NCI-H2081 (cell line): Measurements from ENCODE around the gene JAKMIP1.
"Not testable (repeated sequence)": the region's sequence is repeated elsewhere in the genome, so short reads cannot be mapped to it uniquely, and the experiment has no call there.

Experiments used
- DNase-seq, 2 experiments: peaks; one replicate each; lab custom pipeline; 2025; lab: John Stamatoyannopoulos, UW

The JAKMIP1 gene

DNA sequence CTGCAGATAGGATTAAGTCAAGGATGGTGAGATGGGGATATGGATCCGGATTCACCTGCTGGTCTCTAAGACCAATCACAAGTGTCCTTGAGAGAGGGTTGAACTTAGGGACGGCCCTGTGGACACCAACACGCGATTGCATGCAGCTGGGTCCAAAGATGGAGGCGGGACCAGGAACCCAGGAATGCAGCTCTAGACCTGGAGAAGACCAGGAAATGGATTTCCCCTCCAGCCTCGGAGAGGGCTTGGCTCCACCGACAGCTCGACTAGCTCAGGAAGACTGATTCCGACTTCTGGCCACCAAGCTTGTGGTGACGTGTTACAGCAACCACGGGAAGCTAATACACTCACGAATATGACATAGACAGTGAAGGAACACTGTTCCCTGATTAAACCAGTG lies 186.8 kb downstream of the JAKMIP1 start:
- no peak for DNase-seq

DNA sequence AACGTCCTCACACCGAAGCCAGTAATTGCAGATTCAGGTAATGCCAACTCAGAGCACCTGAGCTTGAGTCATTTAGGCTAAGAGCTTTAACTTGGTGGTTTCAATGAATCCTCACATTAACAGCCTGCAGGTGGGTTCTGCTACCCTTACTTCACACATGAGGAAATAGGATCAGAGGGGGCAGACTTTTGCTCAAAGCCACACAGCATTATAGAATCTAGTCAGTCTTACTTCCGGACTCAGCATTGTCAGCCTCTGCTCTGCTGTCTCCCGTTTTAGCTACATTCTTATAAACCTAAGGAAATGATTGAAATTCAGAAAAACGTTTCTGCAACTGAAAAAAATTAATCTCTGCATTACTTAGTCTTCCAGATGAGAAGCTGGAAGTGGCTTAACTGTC lies 188.1 kb downstream of the JAKMIP1 start:
- no peak for DNase-seq

DNA sequence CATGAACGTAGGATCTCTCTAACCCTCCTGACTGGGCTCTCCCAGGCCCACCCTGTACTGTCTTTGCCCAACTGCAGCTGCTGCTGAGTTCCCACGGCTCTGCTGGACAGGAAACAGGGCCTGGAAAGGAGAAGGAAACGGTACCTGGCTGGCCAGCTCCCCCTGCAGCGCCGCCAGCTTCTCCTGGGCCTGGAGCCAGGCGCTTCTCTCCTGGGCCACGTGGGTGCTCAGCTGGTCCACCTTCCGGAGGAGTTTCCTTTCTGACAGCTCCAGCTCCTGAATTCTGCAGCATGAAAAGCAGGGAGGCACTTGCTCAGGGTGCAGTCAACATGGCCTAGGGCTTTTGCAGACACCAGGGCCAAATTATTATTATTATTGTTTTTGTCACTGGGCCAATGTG lies 188.7 kb downstream of the JAKMIP1 start:
- DNase-seq, result peak; percentile 37 to 63

DNA sequence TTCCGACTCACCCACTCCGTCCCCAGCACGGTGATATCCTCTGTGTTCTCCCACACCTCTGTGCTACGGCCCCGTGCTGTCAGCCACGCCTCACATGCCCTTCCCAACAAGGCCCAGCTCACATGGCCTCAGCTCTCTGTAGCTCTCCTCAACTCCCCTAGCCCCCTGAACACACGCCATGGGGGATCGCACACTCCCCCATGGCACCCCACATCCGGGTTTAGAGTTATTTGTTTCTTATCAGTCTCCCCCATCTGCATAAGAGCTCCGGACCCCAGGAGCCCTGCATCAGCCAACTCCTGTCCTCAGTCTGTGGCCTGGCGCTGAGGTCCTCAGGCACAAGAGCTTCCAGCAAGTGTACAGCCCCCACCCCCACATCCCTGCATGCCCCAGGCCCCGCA lies 189.1 kb downstream of the JAKMIP1 start:
- DNase-seq, result no peak

DNA sequence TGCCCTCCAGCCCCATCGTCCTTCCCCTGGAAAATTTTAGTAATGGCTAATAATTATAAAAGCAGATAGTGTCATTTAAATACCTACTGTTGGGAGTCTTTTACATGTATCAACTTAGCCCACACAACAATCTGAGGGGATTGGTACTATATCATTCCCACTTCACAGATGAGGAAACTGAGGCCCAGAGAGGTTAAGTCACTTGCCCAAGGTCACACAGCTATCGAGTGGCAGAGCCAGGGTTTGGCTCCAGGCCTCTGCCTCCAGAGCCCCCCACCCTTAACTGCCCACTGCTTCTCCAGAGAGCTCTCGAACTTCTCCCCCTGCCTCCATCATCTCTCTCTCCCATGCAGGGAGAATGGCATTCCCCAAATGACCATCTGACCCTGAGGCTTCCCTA lies 189.6 kb downstream of the JAKMIP1 start:
- DNase-seq, result no peak

DNA sequence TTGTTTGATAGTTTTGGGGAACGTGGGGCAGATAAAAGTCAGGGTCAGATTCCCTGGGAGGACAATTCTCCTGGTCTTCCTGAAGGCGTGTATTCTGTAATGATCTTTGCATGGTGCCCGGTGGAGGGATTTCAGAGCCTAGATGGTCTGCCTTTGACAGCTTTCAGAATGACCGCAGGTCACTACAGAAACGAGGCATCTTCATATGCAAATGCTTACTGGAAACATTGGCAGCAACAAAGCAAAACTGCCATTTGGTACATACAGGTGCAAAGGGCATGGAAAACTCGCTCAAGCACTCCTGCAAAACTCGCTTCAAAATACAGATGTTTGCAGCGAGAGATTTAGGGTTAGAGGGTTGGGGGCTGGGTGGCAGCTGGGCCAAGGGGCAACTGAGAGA lies 190.9 kb downstream of the JAKMIP1 start:
- no peak for DNase-seq

DNA sequence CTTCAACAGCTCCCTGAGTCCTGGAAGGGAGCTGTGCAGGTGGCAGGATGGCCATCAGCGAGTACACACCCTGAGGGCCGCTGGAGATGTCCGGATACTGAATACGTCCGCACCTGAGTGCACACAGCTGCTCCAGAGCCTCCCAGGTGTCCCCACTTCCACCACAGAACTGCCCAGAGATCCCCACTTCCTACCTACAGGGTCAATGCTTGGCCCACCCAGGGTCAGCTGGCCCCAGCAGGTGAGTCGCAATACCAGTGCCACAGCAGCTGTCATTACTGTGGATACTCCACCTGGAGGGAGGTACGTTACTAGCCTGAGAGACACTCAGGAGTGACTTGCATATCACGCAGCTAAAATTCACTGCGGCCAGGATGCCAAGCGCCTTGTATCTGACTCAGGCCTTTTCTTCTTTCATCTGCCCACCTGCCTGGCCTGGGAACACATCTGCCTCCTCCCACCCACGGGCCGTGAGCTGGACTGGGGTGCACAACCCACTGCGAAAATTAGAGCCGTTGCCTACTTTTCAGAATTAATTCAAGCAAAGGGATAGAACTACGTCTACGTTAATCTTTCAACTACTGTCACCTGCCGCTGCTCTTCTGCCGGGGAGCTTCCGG lies 191.5 kb downstream of the JAKMIP1 start:
- no peak for DNase-seq

DNA sequence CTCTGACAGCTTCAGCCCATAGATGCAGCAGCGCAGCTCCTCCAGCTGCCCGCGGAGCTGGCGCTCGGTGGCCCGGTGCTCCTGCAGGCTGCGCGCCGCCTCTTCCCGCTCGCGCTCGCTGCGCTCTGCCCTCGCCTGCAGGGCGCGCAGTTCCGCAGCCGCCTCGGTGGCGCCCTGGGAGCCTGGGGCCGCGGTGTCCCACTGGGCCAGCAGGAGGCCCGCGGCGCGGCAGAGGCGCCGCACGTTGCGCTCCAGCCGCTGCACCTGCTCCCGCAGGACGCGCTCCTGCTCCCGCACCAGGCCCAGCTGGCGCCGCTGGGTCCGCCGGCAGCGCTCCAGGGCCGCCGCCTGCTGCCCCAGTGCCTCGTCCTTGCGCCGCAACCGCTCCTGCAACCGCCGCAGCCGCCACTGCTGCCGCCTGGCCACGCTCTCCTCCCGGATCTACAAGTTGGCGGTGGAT lies 192.2 kb downstream of the JAKMIP1 start:
- no peak for DNase-seq

DNA sequence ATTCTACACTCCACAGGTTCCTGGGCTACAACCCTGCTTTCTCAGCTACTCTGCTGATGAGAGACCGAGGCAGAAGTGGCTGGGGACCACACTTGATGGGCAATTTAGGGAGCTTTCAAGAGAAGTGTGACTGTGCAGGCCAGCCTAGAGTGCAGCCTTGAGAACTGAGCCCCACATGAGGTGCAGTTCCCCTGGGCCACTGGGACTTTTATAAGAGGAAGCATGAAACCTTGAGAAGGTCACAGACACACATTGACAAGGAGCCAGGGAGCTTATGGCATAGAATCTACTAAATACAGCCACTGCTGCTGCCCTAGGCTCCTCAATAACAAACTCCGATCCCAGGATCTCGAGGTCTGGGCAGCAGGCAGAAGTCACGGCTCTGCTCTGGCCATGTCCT lies 195.2 kb downstream of the JAKMIP1 start:
- DNase-seq, result no peak

DNA sequence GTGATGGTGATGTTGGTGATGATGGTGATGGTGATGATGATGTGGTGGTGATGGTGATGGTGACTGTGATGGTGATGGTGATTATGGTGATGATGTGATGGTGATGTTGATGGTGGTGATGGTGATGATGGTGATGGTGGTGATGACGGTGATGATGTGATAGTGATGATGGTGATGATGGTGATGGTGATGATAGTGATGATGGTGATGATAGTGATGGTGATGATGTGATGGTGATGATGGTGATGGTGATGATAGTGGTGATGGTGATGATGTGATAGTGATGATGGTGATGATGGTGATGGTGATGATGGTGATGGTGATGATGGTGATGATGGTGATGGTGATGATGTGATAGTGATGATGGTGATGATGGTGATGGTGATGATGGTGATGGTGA lies 196.9 kb downstream of the JAKMIP1 start:
- DNase-seq, result not testable (repeated sequence)

DNA sequence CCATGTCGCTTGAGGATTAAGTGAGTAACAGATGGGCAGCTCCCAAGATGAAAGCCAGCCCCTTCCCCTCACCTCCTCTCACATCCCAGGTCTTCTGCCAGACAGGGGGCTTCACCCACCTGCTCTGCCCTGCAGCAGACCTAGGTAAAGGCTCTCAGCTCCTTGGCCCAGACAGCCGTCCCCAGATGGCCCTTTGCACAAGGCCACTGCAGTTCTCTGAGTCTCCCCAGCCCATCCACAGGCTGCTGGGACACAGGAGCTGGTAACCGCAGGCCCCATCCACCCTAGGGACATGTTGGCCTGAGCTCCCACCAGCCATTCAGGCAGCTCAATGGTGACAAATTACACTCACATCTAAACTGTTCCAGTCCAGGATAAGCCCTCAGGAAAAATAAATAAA lies 197.4 kb downstream of the JAKMIP1 start:
- DNase-seq, result no peak

DNA sequence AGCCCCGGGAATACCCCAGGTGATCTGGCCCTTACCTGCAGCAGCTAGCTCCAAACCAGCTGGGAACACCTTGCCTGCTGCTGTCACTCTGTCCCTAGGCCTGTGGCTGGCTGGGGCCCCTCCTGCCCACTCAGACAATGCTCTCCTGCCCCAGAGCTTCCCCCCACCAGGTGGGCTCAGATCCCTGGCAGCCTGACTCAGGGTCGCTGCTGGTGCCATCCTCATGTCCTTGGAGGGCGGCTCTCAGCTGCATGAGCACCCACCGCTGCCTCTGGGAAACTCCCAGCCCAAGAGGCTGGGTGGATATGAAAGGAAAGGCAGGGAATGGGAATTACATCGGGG lies 197.9 kb downstream of the JAKMIP1 start:
- DNase-seq, result no peak

DNA sequence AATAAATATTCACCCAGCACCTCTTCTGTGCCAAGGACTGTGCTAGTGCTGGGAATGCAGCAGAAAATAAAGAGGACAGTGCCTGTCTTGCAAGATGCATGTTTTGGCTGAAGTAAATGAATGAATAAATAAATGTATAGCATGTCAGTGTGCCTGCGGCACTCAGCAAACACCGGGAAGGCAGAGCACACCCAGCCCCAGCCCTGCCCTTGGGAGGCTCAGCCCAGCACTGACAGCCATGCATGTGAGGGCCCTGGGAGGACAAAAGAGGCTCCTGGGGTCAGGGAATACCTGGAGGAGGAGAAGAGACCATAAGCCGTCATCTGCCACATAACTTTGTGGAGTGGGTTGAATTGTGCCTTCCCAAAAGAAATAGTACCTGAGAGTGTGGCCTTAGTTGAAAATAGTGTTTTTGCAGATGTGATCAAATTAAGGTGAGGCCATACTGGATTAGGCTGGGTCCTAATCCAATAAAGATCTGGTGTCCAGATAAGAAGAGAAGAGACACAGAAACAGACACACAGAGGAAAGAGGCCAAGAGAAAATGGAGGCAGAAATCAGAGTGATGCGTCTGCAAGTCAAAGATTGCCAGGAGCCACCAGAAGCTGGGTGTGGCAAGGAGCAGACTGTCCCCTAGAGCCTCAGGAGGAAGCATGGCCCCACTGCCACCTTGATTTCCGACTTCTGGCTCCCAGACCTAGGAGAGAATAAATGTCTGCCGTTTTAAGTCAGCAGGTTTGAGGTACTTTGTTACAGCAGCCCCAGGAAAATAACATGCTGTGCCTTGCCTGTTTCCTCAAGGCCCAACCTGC lies 198.5 kb downstream of the JAKMIP1 start:
- DNase-seq, result no peak

DNA sequence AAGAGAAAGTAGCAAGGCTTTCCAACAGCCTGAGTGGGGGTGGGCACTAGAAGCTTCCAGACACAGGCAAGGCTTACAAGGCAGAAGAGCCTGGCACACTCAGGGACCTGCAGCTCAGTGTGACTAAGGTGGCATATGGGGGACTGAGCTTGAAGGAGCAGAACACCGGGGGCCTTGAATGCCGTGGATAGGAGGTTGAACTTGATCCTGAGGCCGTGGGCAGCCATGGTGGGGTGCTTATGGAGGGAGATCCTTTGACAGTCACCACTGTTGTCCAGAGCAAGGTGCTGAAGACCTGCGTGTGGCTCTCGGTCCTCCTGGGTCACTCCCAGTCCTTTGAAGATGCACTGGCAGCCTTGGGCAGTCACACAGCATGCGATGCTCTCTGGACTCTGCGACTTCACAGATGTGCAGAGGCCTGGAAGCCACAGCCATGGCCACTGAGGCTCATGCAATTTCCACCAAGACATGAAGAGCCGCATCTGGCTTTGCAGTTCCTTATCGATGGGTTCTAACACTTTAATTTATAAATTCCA lies 200.5 kb downstream of the JAKMIP1 start:
- no peak for DNase-seq

DNA sequence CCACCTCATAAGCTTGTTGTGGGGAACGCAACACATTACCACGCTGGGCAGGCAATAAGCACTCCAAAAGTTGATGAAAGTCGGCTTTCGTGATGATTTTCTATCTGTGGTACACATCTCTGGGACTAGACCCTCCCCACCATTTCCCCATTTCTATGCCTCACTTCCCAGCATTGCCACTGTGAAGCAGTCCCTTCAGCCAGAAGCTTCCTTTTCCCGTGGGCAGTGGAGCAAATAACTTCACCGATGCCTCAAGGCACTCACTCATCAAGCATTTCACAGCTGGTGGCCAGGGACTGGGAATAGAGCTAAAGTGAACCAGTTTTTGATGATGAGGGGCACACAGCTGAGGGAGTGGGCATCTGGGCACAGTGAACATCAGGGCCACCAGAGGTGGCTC lies 201.0 kb downstream of the JAKMIP1 start:
- no peak for DNase-seq

DNA sequence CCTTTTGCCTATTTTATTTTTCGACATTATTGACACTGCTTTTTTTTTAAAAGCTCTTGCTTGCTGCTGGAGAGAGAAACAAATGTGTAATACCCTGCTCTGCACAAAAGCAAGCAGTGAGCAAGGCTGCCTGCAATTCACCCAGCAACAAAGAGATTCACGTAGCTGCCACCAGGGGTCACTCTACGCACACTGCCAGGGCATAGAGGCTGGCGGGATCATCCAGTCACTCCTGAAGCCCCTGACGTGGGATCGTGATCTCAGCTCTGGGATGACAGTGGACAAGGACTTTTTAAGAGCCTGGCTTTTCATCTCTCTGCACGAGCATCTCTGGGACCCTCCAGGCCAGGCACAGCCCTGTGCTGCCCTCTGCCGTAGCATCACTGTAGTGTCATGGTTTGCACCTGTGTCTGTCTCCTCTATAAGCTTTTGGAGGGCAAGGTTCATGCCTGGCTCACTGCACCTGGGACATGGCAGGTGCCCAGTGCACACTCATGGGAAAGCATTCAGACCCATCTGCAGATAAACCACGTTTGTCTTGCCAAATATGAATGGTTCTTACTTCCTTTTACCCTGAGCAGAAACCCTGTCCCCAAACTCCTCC lies 201.9 kb downstream of the JAKMIP1 start:
- DNase-seq, result peak; percentile 65 to 72

DNA sequence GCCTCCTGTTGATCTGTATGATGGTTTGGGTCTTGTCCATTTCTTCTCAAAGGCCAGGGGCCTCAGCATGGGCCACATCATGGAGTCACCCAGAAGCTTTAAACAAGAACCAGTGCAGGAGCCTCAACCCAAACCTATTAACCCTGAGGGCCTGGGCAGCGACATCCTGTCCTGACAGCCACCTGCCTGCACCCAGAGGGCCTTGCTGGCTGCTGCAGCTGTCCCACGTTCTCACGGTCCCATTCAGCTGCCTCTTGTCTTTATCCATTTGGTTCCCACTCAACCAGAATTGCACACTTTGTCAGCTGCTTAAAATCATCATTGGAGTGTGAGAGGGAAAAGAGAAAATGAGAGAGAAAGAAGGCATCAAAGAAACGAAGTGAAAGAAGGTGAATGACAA lies 203.7 kb downstream of the JAKMIP1 start:
- DNase-seq, result no peak

DNA sequence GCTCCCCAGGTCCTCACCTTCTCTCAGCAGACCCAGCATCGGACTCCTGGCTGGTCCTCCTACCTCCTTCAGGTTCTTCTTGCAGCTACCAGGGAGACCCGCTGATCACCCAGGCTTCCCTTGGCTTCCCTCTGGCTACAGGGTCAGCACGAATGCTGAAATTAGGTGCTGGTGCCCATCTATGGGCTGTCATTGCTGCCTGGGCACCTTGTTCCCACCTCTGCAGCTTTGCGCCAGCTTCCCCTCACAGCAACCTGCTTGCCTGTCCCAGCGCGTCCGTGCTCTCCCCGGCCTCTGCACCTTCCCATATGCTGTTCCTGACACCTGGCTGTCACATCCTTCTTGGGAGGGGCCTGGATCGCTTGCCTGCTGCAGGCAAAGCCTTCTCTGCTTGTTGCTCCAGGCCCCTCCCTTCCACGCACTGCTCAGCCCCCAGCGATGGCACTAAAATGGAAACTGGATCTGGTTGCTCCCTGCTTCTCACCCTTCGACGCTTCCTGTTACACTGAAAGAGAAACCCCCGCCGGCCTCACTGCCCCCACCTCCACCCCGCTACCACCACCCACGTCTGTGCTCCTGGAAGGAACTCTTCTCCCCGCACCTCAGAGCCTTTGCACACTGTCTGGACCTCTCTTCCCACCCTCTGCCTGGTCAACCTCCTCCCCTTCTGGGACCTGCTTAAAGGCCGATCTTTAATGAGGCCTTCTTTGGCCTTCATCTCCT lies 204.3 kb downstream of the JAKMIP1 start:
- DNase-seq, result no peak

DNA sequence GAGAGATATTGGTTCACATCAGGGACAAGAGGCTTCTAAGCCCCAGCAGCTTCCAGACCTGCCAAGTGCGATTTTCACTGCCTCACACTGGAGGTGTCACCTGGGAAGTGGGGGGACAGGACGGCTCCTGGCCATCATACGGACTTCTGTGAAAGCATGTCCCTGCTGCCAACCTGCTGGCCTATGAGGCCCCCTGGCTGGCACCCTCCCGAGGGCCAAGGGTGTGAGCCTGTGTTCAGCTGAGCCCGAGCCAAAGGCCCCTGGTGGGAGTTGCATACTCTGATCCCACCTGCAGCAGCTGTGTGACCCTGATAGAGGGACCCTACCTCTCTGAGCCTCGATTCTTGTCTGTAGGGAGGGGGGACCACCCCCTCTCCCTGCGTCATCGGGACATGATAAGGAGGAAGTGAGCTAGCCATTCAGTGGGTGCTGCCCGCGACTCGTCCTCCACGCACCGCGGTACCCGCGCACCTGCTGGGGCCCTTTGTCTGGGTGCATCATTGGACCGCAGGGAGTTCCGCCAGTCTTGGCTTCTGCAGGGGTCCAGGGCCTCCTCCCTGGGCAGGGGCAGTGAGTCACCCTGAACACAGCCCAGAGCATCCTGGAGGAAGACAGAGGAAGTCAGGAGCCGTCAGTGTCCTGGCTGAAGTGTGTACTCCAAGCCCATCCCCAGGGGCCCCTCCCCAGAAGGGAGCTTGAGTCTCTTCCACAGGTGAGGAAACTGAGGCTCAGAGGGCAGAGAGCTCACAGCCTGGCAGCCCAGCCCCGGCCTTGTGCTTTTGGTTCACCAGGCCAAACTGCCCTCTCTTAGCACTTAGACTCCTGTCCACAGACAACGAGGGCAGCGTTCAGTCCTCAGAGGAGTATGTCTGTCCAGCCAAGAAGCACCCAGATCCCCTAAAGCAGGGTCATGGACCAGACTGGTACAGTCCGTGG lies 206.2 kb downstream of the JAKMIP1 start:
- no peak for DNase-seq

DNA sequence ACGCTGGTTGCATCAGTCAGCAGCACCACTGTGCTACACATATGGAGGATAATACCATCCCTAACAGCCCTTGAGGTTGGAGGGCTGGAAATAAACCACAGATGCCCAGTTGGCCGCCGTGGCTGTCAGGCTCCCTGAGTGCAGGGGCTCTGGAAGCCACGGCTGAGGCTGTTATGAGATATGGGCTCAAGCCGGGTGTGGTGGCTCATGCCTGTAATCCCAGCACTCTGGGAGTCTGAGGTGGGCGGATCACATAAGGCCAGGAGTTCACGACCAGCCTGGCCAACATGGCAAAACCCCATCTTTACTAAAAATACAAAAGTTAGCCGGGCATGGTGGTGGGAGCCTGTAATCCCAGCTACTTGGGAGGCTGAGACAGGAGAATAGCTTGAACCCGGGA lies 207.0 kb downstream of the JAKMIP1 start:
- not testable (repeated sequence) for DNase-seq

DNA sequence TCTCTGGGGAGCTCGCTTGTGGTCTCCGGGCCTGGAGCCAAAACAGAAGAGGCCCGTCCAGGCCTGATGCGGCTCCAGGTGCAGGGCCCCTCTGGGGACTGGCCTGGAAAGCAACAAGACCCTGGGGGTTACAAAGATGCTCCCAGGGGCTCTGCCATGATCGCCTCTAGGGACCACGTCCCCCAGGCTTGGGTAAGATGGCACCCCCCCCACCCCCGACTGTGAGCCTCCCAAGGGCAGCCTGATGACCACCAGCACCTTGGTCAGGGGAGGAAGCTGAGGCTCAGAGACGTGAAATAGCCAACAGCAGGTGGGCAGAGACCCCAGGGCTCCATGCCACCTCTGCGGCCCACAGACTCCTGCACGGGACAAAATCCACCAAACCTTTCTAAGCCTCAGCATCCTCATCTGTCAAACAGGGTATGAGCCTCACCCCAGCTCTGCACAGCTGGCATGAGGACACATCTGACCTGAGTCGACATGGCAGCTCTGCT lies 207.5 kb downstream of the JAKMIP1 start:
- no peak for DNase-seq
